Measurements from ENCODE around the gene GPR151.

GPR151 gene

DNA sequence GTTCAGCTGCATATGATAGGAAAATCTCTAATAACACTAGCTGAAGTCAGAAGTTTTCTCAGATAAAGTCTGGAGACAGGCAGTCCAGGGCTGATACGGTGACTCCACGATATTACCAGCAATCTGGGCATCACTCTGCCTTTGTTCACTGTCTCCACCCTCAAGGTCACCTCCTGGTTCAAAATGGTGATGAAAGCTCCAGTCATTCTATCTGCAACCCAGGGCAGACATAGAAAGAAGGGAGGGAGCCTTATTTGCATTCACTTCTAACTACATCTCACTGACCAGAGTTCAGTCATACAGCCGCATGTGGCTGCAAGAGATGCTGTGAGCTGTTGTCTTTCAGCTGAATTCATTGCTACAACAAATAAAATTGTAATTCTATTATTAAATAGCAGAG is 22.4 kb upstream of the GPR151 start:
- TF ChIP-seq REST (IDR thresholded peaks at IDR 0.05; ENCODE audit: insufficient read depth in 1 of 2, low read depth in 2 of 2, low read length in 2 of 2) (no peak), FOXP2 (optimal IDR thresholded peaks at IDR 0.05; ENCODE audit: borderline replicate concordance, extremely low read depth, extremely low read length, insufficient read depth) (no peak), SIN3A (IDR thresholded peaks at IDR 0.05; ENCODE audit: borderline replicate concordance, insufficient read depth, low read length) (no peak), TAF1 (IDR thresholded peaks at IDR 0.05; ENCODE audit: borderline replicate concordance, insufficient read depth, low read length) (no peak), POLR2AphosphoS5 (IDR thresholded peaks at IDR 0.05; ENCODE audit: low read depth, low read length) (no peak)

- TF ChIP-seq SIN3A (IDR thresholded peaks at IDR 0.05; ENCODE audit: borderline replicate concordance, insufficient read depth, low read length) = no peak
- no peak for TF ChIP-seq REST (IDR thresholded peaks at IDR 0.05; ENCODE audit: insufficient read depth in 1 of 2, low read depth in 2 of 2, low read length in 2 of 2)
- no peak for TF ChIP-seq FOXP2 (optimal IDR thresholded peaks at IDR 0.05; ENCODE audit: borderline replicate concordance, extremely low read depth, extremely low read length, insufficient read depth)
- TF ChIP-seq TAF1 (IDR thresholded peaks at IDR 0.05; ENCODE audit: borderline replicate concordance, insufficient read depth, low read length) = no peak
- no peak for TF ChIP-seq POLR2AphosphoS5 (IDR thresholded peaks at IDR 0.05; ENCODE audit: low read depth, low read length)
These were observed 17.9 kb upstream of the GPR151 start for GRCh38 chr5:146533882-146534281.

DNA sequence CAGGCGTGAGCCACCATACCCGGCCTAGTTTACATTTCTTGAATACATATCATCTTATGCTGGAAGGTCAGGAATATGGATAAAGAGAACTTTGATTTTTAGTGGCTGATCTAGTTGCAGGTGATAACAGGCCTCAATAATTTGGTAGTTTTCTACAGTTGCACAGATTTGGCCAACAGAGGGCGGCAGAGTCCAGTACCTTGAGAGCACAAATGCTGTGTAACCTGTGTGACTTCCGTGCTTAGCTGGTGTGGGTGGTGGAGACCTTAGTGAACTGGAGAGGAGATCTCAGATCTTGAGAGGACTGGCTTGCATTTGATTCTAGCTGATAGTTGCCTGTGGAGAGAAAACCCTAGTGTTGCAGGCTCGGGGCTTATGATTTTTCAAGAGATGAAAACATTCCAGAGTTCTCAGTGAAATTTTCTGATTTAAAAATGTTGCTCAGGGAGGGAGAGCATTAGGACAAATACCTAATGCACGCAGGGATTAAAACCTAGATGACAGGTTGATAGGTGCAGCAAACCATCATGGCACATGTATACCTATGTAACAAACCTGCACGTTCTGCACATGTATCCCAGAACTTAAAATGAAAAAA is 17.4 kb upstream of the GPR151 start:
- TF ChIP-seq POLR2AphosphoS5 (IDR thresholded peaks at IDR 0.05; ENCODE audit: low read depth, low read length) (no peak), SIN3A (IDR thresholded peaks at IDR 0.05; ENCODE audit: borderline replicate concordance, insufficient read depth, low read length) (no peak), TAF1 (IDR thresholded peaks at IDR 0.05; ENCODE audit: borderline replicate concordance, insufficient read depth, low read length) (no peak), FOXP2 (optimal IDR thresholded peaks at IDR 0.05; ENCODE audit: borderline replicate concordance, extremely low read depth, extremely low read length, insufficient read depth) (no peak), REST (IDR thresholded peaks at IDR 0.05; ENCODE audit: insufficient read depth in 1 of 2, low read depth in 2 of 2, low read length in 2 of 2) (no peak)

DNA sequence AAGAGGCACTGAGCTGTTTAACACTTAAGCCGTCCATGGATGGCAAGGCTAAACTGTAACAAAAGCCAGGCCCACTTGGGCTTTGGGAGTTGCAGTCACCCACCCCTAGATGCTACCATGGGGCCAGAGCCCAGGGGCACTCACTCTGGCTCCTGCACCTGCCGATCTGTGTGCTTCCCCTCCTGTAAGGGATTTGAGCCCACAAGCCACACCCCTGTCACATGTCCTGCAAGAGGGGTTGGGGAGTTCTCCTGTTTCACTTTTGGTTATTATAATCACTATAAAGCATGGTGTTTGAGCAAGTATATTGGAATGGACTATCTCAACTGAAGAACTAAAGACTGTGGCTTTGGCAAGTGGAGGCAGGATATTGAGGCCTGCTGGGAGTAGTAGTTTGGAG is 14.0 kb upstream of the GPR151 start:
- no peak for TF ChIP-seq REST (IDR thresholded peaks at IDR 0.05; ENCODE audit: insufficient read depth in 1 of 2, low read depth in 2 of 2, low read length in 2 of 2)
- no peak for TF ChIP-seq TAF1 (IDR thresholded peaks at IDR 0.05; ENCODE audit: borderline replicate concordance, insufficient read depth, low read length)
- no peak for TF ChIP-seq POLR2AphosphoS5 (IDR thresholded peaks at IDR 0.05; ENCODE audit: low read depth, low read length)
- TF ChIP-seq FOXP2 (optimal IDR thresholded peaks at IDR 0.05; ENCODE audit: borderline replicate concordance, extremely low read depth, extremely low read length, insufficient read depth) = no peak
- no peak for TF ChIP-seq SIN3A (IDR thresholded peaks at IDR 0.05; ENCODE audit: borderline replicate concordance, insufficient read depth, low read length)

Measured in PFSK-1 (cell line).